GM21576 (cell line): ENCODE results near the gene AVP.

Experiments
- ATAC-seq: cut with Tn5 transposase; IDR thresholded peaks from one replicate; pipeline ENCODE4 v1.9.1; 2021; ENCODE audit warnings: mild to moderate bottlenecking, moderate library complexity; ENCODE audit not compliant: unreplicated experiment

Gene AVP

DNA sequence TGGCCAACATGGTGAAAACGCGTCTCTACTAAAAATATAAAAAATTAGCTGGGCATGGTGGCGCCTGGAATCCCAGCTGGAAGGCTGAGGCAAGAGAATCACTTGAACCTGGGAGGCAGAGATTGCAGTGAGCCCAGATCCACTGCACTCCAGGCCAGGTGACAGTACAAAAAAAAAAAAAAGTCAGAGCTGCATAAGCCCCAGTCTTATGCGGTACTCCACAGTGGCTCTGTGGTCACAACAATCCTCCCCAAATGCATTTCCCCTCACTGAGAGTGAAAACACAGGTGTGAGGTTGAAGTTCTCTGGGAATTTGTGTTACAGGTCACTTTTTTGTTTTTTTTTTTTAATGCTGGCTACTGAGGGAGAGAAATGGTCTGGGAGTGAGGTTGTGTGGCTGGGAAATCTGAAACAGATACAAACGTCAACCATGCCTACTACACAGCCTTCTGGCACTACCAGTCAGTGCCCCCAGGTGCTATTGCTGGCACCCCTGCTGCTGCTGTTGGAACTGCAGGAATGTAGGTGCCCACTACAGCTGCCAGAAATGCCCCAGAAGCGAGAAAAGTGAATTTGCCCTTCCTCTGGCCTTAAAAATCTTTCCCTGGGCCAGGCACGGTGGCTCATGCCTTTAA is 33.0 kb downstream of the AVP start:
- no peak for ATAC-seq

DNA sequence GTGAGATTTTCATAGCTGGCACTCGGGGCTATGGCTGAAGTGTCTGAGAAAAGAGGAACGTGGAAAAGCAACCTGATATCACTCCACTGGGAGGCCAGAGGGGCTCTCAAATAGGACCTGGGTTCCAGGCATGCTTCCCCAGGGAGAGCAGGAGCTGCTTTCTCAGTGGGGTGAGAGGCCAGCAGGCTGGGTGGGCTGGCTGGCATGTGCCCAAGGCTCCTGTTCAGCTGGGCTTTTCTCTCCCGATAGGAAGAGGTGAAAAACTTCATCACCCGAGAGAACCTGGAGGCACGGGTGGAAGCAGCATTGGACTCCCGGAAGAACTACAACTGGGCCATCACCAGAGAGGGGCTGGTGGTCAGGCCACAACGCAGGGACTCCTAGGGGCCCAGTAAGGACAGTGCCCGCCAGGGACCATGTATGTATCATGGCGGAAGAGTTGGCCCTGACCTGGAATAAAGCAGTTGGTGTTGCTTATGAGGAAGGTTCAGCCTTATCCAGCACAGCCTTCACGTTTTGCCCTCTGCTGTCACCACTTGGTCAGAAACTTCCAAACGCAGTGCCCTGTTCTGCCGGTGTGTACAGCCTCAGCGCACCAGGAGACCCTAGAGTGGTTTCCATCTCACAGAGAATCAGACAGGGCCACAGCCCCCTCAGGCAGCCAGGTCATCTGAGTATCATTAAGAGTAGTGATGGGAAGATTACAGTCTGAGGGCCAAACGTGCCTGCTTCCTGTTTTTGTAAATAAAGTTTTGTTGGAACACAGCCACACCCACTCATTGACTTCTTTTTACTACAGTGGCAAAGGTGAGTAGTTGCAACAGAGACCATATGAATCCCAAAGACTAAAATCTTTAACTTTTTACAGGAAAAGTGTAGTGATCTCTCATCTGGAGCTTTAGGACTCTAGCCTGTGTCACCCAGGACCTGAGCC is 36.8 kb downstream of the AVP start:
- ATAC-seq: no peak

DNA sequence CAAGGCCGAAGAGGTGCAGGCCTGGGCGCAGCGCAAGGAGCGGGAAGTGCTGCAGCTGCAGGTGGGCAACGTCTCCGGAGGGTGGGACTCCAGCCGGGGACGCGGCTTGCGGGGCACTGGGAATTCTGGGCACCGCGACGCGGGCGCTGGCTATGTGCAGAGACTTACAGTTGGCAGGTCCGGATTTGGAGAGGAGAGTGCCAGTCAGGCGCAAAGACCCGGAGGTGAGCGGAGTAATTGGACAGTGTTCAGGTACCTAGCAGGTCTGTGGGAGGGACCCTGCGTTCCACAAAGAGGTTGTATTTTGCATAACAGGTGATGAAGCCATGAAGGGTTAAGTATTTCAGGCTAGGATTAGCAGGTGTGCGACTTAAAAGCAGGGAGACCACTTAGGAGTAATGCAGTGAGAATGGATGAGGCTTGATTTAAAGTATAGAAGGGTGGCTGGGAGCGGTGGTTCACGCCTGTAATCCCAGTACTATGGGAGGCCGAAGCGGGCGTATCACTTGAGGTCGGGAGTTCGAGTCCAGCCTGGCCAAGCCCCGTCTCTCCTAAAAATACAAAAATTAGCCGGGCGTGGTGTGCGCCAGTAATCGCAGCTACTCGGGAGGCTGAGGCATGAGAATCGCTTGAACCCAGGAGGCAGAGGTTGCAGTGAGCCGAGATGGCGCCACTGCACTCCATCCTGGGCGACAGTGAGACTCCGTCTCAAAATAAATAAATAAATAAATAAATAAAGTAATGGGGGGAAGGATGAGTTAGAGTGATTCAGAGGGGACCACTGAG is 37.7 kb downstream of the AVP start:
- ATAC-seq: peak; percentile 2

DNA sequence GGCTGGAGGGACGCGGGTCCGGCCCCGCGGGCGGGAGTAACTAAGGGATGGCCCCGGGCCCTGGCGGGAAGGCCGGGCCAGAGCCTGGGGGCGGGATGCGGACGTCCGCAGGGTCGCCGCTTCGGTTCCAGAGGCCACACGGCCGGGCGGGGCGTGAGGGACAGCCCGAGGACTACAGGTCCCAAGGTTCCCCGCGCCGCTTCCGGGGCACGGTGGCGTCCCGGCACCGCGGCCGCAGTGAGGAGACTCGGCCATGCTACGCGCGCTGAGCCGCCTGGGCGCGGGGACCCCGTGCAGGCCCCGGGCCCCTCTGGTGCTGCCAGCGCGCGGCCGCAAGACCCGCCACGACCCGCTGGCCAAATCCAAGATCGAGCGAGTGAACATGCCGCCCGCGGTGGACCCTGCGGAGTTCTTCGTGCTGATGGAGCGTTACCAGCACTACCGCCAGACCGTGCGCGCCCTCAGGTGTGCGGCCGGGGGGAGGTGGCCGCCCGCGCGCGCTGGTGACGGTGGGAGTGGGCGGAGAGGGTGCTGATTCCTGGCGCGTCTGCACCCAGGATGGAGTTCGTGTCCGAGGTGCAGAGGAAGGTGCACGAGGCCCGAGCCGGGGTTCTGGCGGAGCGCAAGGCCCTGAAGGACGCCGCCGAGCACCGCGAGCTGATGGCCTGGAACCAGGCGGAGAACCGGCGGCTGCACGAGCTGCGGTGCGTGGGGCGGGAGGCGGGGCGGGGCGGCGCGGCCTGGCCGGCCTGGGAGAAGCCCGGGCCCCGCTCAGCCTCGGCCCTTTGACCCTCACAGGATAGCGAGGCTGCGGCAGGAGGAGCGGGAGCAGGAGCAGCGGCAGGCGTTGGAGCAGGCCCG is 38.5 kb downstream of the AVP start, which contains the start of gene MRPS26:
MRPS26 (plus strand) TSS at position 237 of the 861 bp plus-strand sequence; CDS start at position 254, 17 bp downstream.
- ATAC-seq: peak; percentile 86

DNA sequence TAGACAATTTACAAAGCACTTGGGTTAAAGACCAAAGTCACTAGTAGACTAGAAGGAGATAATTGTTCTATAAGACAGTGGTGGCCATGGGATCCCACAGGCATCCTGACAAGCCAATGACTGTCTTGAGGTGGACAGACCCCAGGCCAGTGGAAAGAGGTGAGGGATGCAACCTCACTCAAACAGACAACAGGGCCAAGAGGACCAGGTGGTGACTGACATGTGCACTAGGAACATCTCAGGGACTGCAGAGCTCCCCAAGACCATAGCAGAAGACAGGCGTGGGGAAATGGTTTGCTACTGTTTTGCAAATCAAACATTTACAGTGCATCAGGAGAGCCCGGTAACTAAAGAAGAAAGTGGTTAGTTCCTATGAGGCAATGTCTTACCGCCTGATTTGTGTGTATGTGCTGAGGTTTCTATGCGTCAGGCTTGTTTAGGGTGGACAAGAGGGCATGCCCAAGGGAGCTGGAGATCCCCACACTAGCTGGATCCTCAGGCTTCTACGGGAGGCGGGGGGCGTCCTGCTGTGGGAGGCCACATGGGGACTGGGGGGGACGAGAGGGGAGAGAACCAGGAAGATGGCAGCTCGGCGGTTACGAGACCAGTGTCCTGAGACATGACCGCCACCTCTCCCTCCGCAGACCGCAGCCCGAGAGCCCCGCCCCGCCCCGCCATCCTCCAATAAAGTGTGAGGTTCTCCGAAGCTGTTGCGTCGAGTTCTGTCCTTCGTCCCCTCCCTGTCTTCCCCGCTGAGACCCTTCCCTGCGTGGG is 39.3 kb downstream of the AVP start:
- peak; percentile 30 for ATAC-seq

DNA sequence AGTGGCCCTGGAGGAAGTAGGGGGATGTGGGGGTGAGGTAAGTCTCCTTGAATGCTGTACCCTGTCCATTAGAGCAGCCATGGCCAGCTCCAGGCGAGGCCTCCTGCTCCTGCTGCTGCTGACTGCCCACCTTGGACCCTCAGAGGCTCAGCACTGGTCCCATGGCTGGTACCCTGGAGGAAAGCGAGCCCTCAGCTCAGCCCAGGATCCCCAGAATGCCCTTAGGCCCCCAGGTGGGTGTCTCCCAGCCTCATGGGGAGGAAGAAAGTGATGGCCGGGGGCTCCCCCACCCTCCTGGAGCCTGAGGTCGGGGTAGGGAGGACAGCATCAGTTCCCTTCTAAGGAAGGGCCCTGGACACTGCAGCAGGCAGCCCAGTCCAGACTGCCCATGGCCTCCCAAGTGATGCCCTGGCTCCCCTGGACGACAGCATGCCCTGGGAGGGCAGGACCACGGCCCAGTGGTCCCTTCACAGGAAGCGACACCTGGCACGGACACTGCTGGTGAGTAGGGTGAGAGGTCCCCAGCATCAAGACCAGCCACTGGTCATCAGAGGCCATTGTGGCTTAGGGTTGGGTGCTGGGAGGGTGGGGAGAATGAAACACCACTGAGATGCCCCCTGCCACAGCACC is 40.1 kb downstream of the AVP start:
- no peak for ATAC-seq

DNA sequence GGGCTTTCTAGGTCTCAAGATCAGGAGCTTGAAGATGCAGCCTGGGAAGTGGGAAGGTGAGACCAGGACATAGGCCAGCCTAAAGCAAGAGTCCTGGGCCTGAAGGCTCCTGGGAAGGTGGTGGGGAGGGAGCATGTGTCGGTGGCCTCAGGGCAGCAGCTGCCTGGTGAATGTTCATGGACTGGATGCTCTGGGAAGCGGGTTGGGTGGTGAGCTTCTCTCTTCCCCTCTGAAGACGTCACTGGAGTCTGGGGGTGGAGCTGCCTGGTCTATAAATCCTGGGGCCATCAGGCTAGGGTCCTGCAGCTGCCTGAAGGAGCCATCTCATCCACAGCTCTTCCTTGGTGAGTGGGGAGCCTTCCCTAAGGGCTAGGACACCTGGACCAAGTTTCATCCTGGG is 41.2 kb downstream of the AVP start, which contains the start of gene GNRH2:
GNRH2 (plus strand) TSS at position 301 of the 400 bp plus-strand sequence. CDS start 793 bp downstream, outside the sequence.
- ATAC-seq: no peak

DNA sequence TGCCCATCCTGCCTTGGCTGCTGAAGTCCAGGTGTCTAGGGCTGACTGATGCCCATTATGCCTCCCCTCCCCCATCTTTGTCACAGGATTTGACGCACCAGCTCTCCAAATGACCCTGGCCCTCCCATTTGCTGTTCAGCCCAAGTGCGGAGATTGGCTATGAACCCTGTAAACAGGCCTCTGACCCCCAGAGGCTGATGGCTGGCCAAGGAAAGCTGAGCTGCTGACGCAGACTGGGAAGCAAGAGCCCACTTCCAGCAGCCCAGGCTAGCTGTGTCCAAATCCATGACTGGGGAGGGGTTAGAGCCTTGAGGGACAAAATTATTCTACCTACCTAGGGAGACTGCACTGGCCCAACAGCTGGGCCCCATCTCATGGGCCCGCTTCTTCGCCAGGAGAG is 41.9 kb downstream of the AVP start:
- ATAC-seq: no peak

DNA sequence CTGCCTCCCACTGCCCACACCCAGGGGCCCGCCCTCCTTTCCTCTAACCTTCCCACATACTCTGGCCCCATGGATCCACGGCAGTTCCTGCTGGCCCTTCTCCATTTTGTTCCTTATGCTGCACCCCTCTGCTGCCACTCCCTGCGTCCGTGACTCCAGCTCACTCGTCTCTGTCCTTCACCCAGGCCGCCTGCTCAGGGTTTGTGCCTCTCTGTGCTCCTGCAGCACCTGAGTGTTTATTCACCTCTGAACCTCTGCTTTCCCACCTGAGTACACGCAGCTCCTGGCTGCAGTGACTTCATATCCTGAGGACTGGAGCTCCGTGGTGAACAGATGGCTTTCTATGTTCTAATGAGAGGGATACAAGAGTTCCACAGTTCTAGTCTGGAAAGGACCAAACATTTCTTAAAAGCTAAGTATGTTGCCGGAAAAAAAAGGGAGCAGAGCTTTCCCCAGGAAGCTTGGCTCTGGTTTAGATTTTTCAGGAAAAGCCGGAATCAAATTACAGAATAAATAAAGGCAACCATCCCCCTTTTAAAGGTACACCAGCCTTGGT is 42.6 kb downstream of the AVP start:
- ATAC-seq: no peak

DNA sequence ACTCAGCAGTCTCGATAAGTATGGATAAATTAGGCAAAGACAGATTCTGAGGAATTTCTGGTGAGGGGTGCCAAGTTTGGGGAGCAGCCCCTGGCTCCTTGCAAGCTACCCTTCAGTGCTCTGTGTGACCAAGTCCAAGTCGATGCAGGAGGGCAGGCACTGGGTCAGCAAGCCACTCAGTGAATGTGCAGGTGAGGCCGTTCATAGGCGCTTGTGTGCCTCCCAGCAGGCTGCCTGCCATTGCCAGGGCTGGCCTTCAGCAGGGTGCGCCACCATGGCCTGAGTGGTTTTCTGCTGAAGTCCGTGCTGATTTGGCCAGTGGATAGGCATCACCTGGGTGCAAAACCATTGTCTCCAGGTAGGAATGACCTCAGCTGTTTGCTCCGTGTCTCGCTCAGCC is 44.4 kb downstream of the AVP start:
- no peak for ATAC-seq

DNA sequence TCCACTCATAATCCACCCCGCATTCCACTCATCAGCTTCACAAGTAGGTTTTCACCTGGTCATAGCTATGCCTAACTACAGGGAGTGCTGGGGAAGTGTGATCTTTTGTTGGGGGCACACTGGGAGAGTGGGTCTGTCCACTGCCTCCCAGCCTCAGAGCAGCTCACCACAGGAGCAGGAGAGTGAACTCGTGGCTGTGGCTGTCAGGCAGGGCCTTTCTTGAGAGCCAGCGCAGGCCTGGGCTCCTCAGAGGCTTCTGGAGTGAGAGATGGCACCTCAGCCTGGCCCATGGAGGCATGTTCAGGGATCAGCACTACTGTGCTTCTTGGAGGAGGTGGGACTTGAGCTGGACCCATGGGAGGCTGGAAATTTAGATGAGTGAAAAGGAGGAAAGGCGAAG is 45.1 kb downstream of the AVP start:
- ATAC-seq: no peak

DNA sequence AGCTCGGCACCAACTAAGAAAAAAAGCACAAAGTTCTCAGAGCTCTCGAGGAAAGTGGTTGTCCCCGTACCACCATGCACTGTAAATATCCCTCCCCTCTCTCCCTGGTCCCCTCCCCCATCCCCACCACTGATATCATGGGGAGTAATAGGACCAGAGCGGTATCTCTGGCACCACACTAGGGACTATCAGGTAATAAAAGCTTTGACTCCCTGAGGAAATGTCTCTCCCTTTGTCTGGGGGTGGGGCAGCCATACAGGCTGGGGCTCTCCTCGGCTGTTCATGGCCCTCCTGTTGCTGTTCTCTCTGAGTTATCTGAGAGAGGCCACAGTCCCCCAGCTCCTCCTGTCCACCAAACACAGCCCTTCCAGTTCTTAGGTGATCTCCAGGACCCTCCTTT is 46.1 kb downstream of the AVP start:
- no peak for ATAC-seq

DNA sequence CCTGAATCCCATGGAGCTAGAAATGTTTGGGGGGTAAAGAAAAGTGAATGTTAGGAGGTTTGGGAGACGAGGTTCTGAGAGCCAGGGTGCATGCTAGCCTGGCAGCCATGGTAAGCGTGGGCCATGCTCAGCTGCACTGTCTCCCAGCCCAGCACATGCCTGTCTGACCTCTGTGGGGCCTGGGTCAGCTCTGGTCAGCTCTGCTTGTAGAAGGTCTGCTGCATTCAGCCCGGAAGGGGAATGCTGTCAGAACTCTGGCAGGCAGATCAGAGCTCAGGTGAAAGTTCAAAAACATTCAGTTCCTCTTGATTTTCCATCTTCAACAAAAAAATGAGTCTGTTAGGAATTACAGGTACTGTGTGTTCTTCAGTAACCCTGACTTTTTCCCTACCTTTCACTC is 46.9 kb downstream of the AVP start:
- no peak for ATAC-seq

DNA sequence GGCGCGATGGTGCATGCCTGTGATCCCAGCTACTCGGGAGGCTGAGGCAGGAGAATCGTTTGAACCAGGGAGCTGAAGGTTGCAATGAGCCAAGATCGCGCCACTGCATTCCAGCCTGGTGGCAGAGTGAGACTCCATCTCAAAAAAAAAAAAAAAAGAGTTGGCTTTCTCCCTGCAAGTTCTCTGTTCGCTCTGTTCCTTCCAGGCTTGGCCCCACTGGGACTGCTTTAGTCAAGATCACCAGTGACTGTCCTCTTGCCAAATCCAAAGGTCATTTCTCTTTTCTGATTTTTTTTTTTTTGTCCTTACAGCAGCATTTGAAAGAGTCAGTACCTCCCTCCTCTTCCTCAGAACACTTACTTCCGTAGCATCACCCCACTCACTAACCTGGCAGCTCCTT is 51.9 kb downstream of the AVP start:
- no peak for ATAC-seq
